Testis (tissue), 3 donors: Measurements from ENCODE around the gene ERAP2. TPM values are rescaled to one million over a fixed set of nuclear protein-coding genes. Genes with fewer than 3 reads are reported as not detected.

Source experiments
- DNase-seq: peaks from one replicate; pipeline ENCODE4 v3.0.0-alpha.2; 2019
- H3K27ac ChIP-seq, 2 donors: fragments of 200-600 bp; sonication (generic); one replicate each; pipeline ENCODE4 v1.5.1; 2019
- H3K27me3 ChIP-seq: fragments of 200-600 bp; sonication (generic); one replicate; pipeline ENCODE4 v1.5.1; 2019
- H3K36me3 ChIP-seq: fragments of 200-600 bp; sonication (generic); one replicate; pipeline ENCODE4 v1.5.1; 2017; ENCODE audit warnings: low read depth; ENCODE audit errors: missing control alignments
- H3K4me1 ChIP-seq: fragments of 200-600 bp; sonication (generic); one replicate; pipeline ENCODE4 v1.5.1; 2019
- H3K4me3 ChIP-seq, 2 donors: fragments of 200-600 bp; sonication (generic); one replicate each; pipeline ENCODE4 v1.5.1; 2017 to 2019
- H3K9me3 ChIP-seq: fragments of 200-600 bp; sonication (generic); one replicate; pipeline ENCODE4 v1.5.1; 2017
- POLR2A ChIP-seq: fragments of 450-650 bp; IDR thresholded peaks from one replicate; pipeline ENCODE4 v1.6.1; 2017; ENCODE audit warnings: antibody characterized with exemption, mild to moderate bottlenecking, moderate library complexity
- WGBS, 2 donors: methylation state at CpG; one replicate each; pipeline ENCODE4 v1.1.5; 2018; 5-methylcytosine and 5-hydroxymethylcytosine counted together
- intact Hi-C: fragments of 100-400 bp; cut with DNase I; formaldehyde crosslinking; loops from one replicate; pipeline ENCODE4 v1.15.1; 2023; ENCODE audit warnings: low total_unique reads
- polyA plus RNA-seq: library from polyadenylated mRNA; stranded (reverse); fragments of 350-450 nt; fragmentation: Illumina TruSeq; extraction: RNeasy Lipid Tissue Mini Kit (QIAGEN cat#74804); gene quantifications from one replicate; pipeline ENCODE4 v1.2.3, GENCODE V29; 2014; ENCODE audit warnings: low read depth, low replicate concordance; ENCODE audit not compliant: insufficient read depth
- total RNA-seq, 2 donors: library from RNA; depleted of rRNA; stranded (reverse); fragments of >200 nt; gene quantifications; one replicate each; pipeline ENCODE4 v1.2.3, GENCODE V29; 2016
- TF ChIP-seq, protein P1 (sequence below), 3 experiments: fragments of 450-650 bp in 2 of 3; fragments of 200-600 bp in 1 of 3; sonication (generic) in 1 of 3; IDR thresholded peaks; one replicate each; pipeline ENCODE4 v1.5.1; 2016 to 2019; ENCODE audit warnings: antibody characterized with exemption in 3 of 3, mild to moderate bottlenecking in 2 of 3, moderate library complexity in 1 of 3

Gene ERAP2
- total and polyA plus RNA-seq, 3 donors from 2014 or later = 4.0 to 5.6 (median 4.4) TPM

GRCh38 chr5:96861076-96861475 lies 15.2 kb upstream of the ERAP2 start:
- Histone ChIP-seq H3K4me1 (no peaks in the 10 kb centered on the region), H3K27ac (no peak overlapping the region), H3K36me3 (no peaks in the 10 kb centered on the region), H3K27me3 (no peaks in the 10 kb centered on the region), H3K4me3 (no peak overlapping the region), H3K9me3 (no peaks in the 10 kb centered on the region)
- TF ChIP-seq POLR2A = no peak
- TF ChIP-seq, protein P1, sequence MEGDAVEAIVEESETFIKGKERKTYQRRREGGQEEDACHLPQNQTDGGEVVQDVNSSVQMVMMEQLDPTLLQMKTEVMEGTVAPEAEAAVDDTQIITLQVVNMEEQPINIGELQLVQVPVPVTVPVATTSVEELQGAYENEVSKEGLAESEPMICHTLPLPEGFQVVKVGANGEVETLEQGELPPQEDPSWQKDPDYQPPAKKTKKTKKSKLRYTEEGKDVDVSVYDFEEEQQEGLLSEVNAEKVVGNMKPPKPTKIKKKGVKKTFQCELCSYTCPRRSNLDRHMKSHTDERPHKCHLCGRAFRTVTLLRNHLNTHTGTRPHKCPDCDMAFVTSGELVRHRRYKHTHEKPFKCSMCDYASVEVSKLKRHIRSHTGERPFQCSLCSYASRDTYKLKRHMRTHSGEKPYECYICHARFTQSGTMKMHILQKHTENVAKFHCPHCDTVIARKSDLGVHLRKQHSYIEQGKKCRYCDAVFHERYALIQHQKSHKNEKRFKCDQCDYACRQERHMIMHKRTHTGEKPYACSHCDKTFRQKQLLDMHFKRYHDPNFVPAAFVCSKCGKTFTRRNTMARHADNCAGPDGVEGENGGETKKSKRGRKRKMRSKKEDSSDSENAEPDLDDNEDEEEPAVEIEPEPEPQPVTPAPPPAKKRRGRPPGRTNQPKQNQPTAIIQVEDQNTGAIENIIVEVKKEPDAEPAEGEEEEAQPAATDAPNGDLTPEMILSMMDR (IDR thresholded peaks at IDR 0.05) = no peak
- 74 to 84% methylated on average over 2 of the region's 2 CpGs for WGBS, 2 donors
- DNase-seq = no peak
- intact Hi-C loops = no loop called here

GRCh38 chr5:96863114-96863513 lies 13.2 kb upstream of the ERAP2 start:
- no peaks in the 10 kb centered on the region for H3K27me3 ChIP-seq
- H3K27ac ChIP-seq = no peak overlapping the region
- TF ChIP-seq POLR2A = no peak
- TF ChIP-seq, protein P1 (IDR thresholded peaks at IDR 0.05) = no peak
- H3K4me1 ChIP-seq = no peaks in the 10 kb centered on the region
- H3K4me3 ChIP-seq = no peak overlapping the region
- no peak for DNase-seq
- intact Hi-C loops = no loop called here
- H3K36me3 ChIP-seq = no peaks in the 10 kb centered on the region
- H3K9me3 ChIP-seq = no peaks in the 10 kb centered on the region
- 94% methylated on average over 2 of the region's 2 CpGs for WGBS, 2 donors

GRCh38 chr5:96863949-96864584 lies 12.2 kb upstream of the ERAP2 start:
- Histone ChIP-seq H3K4me1 (no peaks in the 10 kb centered on the region), H3K9me3 (no peaks in the 10 kb centered on the region), H3K27ac (no peak overlapping the region), H3K27me3 (no peaks in the 10 kb centered on the region), H3K36me3 (no peaks in the 10 kb centered on the region), H3K4me3 (no peak overlapping the region)
- no peak for TF ChIP-seq POLR2A
- TF ChIP-seq, protein P1 (IDR thresholded peaks at IDR 0.05) = no peak
- WGBS, 2 donors = 81 to 91% methylated on average over 3 of the region's 3 CpGs
- intact Hi-C loops = no loop called here
- DNase-seq = no peak

DNA sequence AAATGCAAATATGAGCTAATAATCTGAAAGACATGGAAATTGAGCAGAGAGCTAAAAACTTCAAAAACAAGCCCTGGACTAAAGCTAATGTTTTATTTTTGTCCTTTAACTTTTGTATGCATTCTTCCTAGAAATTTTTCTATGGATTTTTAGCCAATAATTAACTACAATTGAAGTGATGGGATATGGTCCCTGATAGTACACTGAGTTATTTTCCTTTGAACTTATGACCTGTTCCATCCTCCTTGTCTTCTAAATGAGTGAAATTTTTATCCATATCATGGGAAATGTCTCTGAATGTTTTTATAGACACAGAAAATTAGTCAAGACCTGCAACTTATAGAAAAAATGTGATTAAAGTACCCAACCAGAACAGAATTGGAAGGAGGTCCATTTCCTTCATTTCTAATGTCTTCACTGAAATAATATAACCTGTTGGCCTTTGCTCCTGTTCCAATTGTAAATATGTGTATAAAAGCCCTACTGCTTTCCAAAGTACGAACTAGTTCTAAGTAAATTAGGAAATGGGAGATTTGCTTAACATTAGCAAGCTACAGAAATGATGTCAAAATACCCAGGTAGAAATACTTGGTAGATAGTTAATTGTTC lies 11.3 kb upstream of the ERAP2 start:
- WGBS, 2 donors = 91 to 93% methylated on average over 1 of the region's 1 CpG
- Histone ChIP-seq H3K4me1 (no peaks in the 10 kb centered on the region), H3K4me3 (no peak overlapping the region), H3K27me3 (no peaks in the 10 kb centered on the region), H3K36me3 (no peaks in the 10 kb centered on the region), H3K9me3 (no peaks in the 10 kb centered on the region), H3K27ac (no peak overlapping the region)
- TF ChIP-seq, protein P1 (IDR thresholded peaks at IDR 0.05) = no peak
- TF ChIP-seq POLR2A = no peak
- intact Hi-C loops = no loop called here
- no peak for DNase-seq
